Fibroblast of mammary gland (primary cell): ENCODE measurements around the gene GLYATL3.

Experiments
- DNase-seq: peaks from one replicate; pipeline ENCODE4 v3.0.0-alpha.2; 2010; ENCODE audit warnings: low read depth
- H3K4me3 ChIP-seq: 2 replicates; pipeline ENCODE4 v1.5.1; 2011; ENCODE audit warnings: low read depth, mild to moderate bottlenecking, low read length, moderate library complexity; ENCODE audit not compliant: control insufficient read depth
- CTCF ChIP-seq: conservative IDR thresholded peaks from 2 replicates; pipeline ENCODE4 v1.5.1; 2011; ENCODE audit warnings: low read depth, low read length, inconsistent platforms; ENCODE audit not compliant: control insufficient read depth, insufficient read depth

The GLYATL3 gene

GRCh38 chr6:49543087-49543858, 43.5 kb downstream of the GLYATL3 start:
- TF ChIP-seq CTCF: no peak
- no peak overlapping the region for H3K4me3 ChIP-seq
- no peak for DNase-seq

- H3K4me3 ChIP-seq: no peak overlapping the region
- no peak for TF ChIP-seq CTCF
- no peak for DNase-seq
Observed at GRCh38 chr6:49546331-49546730, 46.6 kb downstream of the GLYATL3 start.

DNA sequence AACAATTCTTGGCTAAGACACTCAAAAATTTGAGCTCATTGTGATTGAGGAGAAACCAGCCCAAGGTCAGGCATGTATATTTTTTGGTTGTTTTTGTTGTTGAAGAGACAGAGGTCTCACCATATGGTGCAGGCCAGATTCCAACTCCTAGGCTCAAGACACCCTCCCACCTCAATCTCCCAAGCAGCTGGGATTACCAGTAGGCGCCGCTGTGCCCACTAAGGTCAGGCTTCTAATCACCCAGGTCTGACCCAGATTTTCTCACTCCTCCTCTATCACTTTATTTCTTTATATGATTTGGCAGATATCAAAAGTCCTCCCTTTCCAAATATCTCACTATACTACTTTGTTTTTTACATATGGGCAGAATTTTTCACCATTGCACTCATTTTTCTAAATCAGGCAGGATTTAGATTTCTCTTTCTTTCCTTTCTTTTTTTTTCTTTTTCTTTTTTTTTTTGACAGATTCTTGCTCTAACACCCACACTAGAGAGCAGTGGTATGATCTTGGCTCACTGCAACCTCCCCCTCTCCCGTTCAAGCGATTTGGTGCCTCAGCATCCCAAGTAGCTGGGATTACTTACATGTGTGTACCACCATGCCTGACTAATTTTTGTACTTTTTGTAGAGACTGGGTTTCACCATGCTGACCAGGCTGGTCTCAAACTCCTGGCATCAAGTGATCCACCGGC, 49.0 kb downstream of the GLYATL3 start:
- peak; percentile 6 for TF ChIP-seq CTCF
- no peak for DNase-seq
- H3K4me3 ChIP-seq: no peak overlapping the region

GRCh38 chr6:49549691-49550491, 50.2 kb downstream of the GLYATL3 start:
- no peak for TF ChIP-seq CTCF
- H3K4me3 ChIP-seq: peak overlapping the region; percentile 52
- DNase-seq: no peak

DNA sequence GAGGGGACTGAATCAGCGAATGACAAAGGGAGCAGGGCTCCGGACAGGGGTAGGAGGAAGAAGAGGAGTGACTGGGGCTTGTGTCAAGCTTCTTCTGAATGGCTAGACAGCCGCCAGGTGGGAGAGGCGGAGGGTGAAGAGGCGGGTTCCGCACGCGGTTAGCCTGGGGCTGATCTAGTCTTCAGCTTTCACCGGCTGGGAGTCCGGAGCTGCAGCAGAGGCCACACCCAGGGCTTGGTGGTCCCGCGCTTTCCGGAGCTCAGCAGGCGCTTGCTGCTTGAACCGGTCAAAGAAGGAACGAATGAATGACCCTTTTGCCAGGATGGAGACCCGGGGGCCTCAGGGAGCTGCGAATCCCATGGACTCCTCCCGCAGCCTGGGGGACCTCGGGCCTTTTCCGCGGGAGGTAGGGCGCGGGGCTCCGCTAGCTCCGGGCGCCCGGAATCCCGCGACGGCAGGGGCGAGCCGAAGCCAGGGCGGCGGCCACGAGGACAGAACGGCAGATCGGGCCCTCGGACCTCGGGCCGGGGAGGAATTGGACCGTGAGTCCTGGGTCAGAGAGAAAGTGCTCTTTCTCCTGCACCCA, 50.9 kb downstream of the GLYATL3 start, which contains the start of gene C6orf141:
C6orf141 (plus strand) TSS at position 177 of the 586 bp plus-strand sequence; CDS start at position 302, 125 bp downstream.
- peak; percentile 27 for DNase-seq
- no peak for TF ChIP-seq CTCF
- H3K4me3 ChIP-seq: peak within 1 kb of the TSS; percentile 52

DNA sequence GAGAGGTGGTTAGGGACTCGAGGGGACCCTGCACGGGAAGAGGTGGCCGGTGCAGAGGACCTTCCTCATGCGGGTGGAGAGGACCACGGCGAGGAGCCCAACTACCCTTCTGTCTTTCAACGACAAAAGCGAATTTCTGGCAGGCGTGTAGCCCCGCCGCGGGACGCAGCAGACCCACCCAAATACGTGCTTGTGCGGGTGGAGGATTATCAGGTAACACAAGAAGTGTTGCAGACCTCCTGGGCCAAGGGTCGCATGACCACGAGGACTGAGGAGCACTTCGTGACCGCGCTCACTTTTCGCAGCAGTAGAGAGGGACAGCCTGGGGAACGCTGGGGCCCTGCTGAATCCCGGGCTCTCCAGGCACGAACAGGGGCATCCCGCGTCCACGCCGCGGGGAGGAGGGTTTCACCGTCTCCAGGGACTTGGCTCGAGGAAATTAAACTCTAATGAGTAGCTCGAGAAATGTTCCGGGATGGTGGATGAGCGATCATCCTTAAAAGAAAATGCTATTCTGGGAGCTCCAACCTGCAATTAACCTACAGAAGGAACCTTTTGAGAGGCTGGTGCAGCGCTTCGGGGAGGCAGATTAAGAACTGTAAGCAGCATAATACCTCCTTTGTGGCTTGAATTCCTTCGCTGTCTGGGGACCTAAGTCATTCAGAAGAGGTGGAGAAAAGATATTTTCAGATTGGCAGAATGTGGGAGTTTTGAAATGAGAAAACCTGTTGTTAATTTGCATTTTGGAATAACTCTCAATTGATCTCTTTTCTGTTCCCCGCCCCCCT, 51.5 kb downstream of the GLYATL3 start:
- no peak for TF ChIP-seq CTCF
- H3K4me3 ChIP-seq: peak overlapping the region; percentile 52
- DNase-seq: no peak
